Measurements from ENCODE around the gene SUPV3L1. TPM values are rescaled to one million over a fixed set of nuclear protein-coding genes. Genes with fewer than 3 reads are reported as not detected.

The SUPV3L1 gene
- total RNA-seq, 2 donors from 2014 or later, result 30.7 to 55.1 TPM

- Histone ChIP-seq H3K4me3 (peak overlapping the region; percentile 54), H3K27me3 (replicated peaks; ENCODE audit: insufficient read depth) (no peaks in the 10 kb centered on the region), H3K27ac (no peak overlapping the region), H3K4me1 (ENCODE audit: control insufficient read depth in 1 of 2, low read depth in 2 of 2) (no peaks in the 10 kb centered on the region), H3K36me3 (no peaks in the 10 kb centered on the region), H3K9me3 (no peaks in the 10 kb centered on the region)
- no peak for ATAC-seq (ENCODE audit: insufficient number of reproducible peaks, low FRiP score, low read depth)
- DNase-seq (ENCODE audit: low spot score), result no peak
- no peak for TF ChIP-seq CTCF (IDR thresholded peaks at IDR 0.05)
Observed at GRCh38 chr10:69229616-69229916, 49.5 kb downstream of the SUPV3L1 start.

- Histone ChIP-seq H3K27me3 (replicated peaks; ENCODE audit: insufficient read depth) (no peaks in the 10 kb centered on the region), H3K9me3 (no peaks in the 10 kb centered on the region), H3K36me3 (no peaks in the 10 kb centered on the region), H3K4me3 (no peak overlapping the region), H3K27ac (no peak overlapping the region), H3K4me1 (ENCODE audit: control insufficient read depth in 1 of 2, low read depth in 2 of 2) (no peaks in the 10 kb centered on the region)
- no peak for DNase-seq (ENCODE audit: low spot score)
- no peak for ATAC-seq (ENCODE audit: insufficient number of reproducible peaks, low FRiP score, low read depth)
- TF ChIP-seq CTCF (IDR thresholded peaks at IDR 0.05), result no peak
Observed at GRCh38 chr10:69230128-69230527, 50.1 kb downstream of the SUPV3L1 start.

- DNase-seq (ENCODE audit: low spot score) (no peak), ATAC-seq (ENCODE audit: insufficient number of reproducible peaks, low FRiP score, low read depth) (no peak)
- Histone ChIP-seq H3K27me3 (replicated peaks; ENCODE audit: insufficient read depth) (no peaks in the 10 kb centered on the region), H3K4me3 (no peak overlapping the region), H3K4me1 (ENCODE audit: control insufficient read depth in 1 of 2, low read depth in 2 of 2) (no peaks in the 10 kb centered on the region), H3K36me3 (no peaks in the 10 kb centered on the region), H3K9me3 (no peaks in the 10 kb centered on the region), H3K27ac (no peak overlapping the region)
- no peak for TF ChIP-seq CTCF (IDR thresholded peaks at IDR 0.05)
Observed at GRCh38 chr10:69232252-69232651, 52.2 kb downstream of the SUPV3L1 start.

GRCh38 chr10:69232736-69233480 is 52.9 kb downstream of the SUPV3L1 start:
- ATAC-seq (ENCODE audit: insufficient number of reproducible peaks, low FRiP score, low read depth) (no peak), DNase-seq (ENCODE audit: low spot score) (no peak)
- H3K4me3 ChIP-seq, result no peak overlapping the region
- H3K36me3 ChIP-seq, result no peaks in the 10 kb centered on the region
- TF ChIP-seq CTCF (IDR thresholded peaks at IDR 0.05), result no peak
- peaks cover 2% of the 10 kb centered on the region in 2 donors for H3K4me1 ChIP-seq (ENCODE audit: control insufficient read depth in 1 of 2, low read depth in 2 of 2)
- H3K27ac ChIP-seq, result no peak overlapping the region
- no peaks in the 10 kb centered on the region for H3K9me3 ChIP-seq
- no peaks in the 10 kb centered on the region for H3K27me3 ChIP-seq (replicated peaks; ENCODE audit: insufficient read depth)

GRCh38 chr10:69234447-69234846 is 54.4 kb downstream of the SUPV3L1 start:
- no peak overlapping the region for H3K4me3 ChIP-seq
- no peaks in the 10 kb centered on the region for H3K36me3 ChIP-seq
- H3K27ac ChIP-seq, result no peak overlapping the region
- ATAC-seq (ENCODE audit: insufficient number of reproducible peaks, low FRiP score, low read depth) (no peak), DNase-seq (ENCODE audit: low spot score) (no peak)
- no peak for TF ChIP-seq CTCF (IDR thresholded peaks at IDR 0.05)
- no peaks in the 10 kb centered on the region for H3K27me3 ChIP-seq (replicated peaks; ENCODE audit: insufficient read depth)
- peaks cover 7 to 14% of the 10 kb centered on the region in 2 donors for H3K4me1 ChIP-seq (ENCODE audit: control insufficient read depth in 1 of 2, low read depth in 2 of 2)
- H3K9me3 ChIP-seq, result no peaks in the 10 kb centered on the region

All from thoracic aorta (tissue), 2 donors.